ENCODE results near the gene GTF2H3.

The GTF2H3 gene

DNA sequence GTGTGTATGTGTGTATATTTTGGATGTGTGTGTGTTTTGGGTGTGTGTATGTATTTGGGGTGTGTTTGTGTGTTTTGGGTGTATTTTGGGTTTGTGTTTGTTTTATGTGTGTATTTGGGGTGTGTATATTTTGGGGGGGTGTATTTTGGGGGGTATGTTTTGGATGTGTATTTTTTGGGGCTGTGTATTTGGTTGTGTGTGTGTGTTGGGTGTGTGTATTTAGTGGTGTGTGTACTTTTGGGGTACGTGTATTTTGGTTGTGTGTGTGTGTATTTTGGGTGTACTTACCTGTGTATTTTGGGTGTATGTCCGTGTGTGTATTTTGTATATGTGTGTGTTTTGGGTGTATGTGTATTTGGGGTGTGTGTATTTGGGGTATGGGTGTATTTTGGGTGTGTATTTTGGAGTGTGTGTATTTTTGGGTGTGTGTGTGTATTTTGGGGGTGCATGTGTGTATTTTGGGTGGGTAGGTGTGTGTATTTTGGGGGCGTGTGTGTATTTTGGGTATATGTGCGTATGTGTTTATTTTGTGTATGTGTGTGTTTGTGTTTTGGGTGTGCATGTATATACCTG lies 20.6 kb downstream of the GTF2H3 start:
- no peak for ATAC-seq
- no peak for TF ChIP-seq OSR1 (CRISPR knock-in tag; IDR thresholded peaks at IDR 0.05)
- TF ChIP-seq CSDC2 (CRISPR knock-in tag; IDR thresholded peaks at IDR 0.05), result no peak
- TF ChIP-seq, protein P1, sequence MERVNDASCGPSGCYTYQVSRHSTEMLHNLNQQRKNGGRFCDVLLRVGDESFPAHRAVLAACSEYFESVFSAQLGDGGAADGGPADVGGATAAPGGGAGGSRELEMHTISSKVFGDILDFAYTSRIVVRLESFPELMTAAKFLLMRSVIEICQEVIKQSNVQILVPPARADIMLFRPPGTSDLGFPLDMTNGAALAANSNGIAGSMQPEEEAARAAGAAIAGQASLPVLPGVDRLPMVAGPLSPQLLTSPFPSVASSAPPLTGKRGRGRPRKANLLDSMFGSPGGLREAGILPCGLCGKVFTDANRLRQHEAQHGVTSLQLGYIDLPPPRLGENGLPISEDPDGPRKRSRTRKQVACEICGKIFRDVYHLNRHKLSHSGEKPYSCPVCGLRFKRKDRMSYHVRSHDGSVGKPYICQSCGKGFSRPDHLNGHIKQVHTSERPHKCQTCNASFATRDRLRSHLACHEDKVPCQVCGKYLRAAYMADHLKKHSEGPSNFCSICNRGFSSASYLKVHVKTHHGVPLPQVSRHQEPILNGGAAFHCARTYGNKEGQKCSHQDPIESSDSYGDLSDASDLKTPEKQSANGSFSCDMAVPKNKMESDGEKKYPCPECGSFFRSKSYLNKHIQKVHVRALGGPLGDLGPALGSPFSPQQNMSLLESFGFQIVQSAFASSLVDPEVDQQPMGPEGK (CRISPR knock-in tag; IDR thresholded peaks at IDR 0.05; ENCODE audit: borderline replicate concordance), result no peak
- no peak for TF ChIP-seq RARB (CRISPR knock-in tag; IDR thresholded peaks at IDR 0.05)
- no peak for TF ChIP-seq TCF4 (CRISPR knock-in tag; IDR thresholded peaks at IDR 0.05; ENCODE audit: borderline replicate concordance)
- no peak for TF ChIP-seq ARNTL (CRISPR knock-in tag; IDR thresholded peaks at IDR 0.05; ENCODE audit: borderline replicate concordance, low read depth)
- TF ChIP-seq ISL1 (CRISPR knock-in tag; IDR thresholded peaks at IDR 0.05), result no peak
- TF ChIP-seq SNAI2 (CRISPR knock-in tag; IDR thresholded peaks at IDR 0.05), result no peak

DNA sequence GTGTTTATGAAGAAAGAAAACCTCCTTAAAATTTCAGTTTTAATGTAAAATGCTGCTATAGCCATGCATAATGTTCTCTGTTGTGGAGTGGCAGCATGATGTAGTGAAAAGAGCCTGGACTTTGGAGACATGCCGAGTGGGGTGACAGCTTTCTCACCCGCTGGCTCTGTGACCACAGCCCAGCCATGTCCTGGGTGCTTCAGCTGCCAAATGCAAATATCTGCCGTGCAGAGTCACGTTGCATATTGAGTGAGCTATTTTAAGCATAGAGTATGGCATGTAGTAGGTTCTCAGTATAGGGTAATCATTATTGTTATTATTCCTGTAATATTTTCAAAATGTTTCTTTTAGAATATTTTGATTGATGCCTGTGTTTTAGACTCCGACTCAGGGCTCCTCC lies 21.8 kb downstream of the GTF2H3 start:
- no peak for ATAC-seq
- no peak for TF ChIP-seq POU6F1 (CRISPR knock-in tag; IDR thresholded peaks at IDR 0.05; ENCODE audit: borderline replicate concordance, low read depth)
- no peak for TF ChIP-seq CSRNP3 (CRISPR knock-in tag; IDR thresholded peaks at IDR 0.05)
- TF ChIP-seq ZNF565 (CRISPR knock-in tag; conservative IDR thresholded peaks at IDR 0.05; ENCODE audit: low read depth), result no peak
- TF ChIP-seq PPARA (CRISPR knock-in tag; IDR thresholded peaks at IDR 0.05; ENCODE audit: borderline replicate concordance), result no peak
- TF ChIP-seq GLIS3 (CRISPR knock-in tag; IDR thresholded peaks at IDR 0.05), result no peak
- no peak for TF ChIP-seq RARB (CRISPR knock-in tag; IDR thresholded peaks at IDR 0.05)
- no peak for TF ChIP-seq ISL1 (CRISPR knock-in tag; IDR thresholded peaks at IDR 0.05)
- TF ChIP-seq SNAI2 (CRISPR knock-in tag; IDR thresholded peaks at IDR 0.05), result no peak
- TF ChIP-seq, protein P1 (CRISPR knock-in tag; IDR thresholded peaks at IDR 0.05; ENCODE audit: borderline replicate concordance), result no peak
- TF ChIP-seq TSHZ2 (CRISPR knock-in tag; IDR thresholded peaks at IDR 0.05), result no peak
- no peak for TF ChIP-seq ZC3H10 (CRISPR knock-in tag; IDR thresholded peaks at IDR 0.05)
- no peak for TF ChIP-seq TCF4 (CRISPR knock-in tag; IDR thresholded peaks at IDR 0.05; ENCODE audit: borderline replicate concordance)
- TF ChIP-seq ZFP3 (CRISPR knock-in tag; IDR thresholded peaks at IDR 0.05), result no peak
- TF ChIP-seq ZNF70 (CRISPR knock-in tag; IDR thresholded peaks at IDR 0.05), result no peak
- no peak for TF ChIP-seq BACH2 (CRISPR knock-in tag; IDR thresholded peaks at IDR 0.05; ENCODE audit: borderline replicate concordance)
- no peak for TF ChIP-seq TOX (CRISPR knock-in tag; IDR thresholded peaks at IDR 0.05; ENCODE audit: borderline replicate concordance)
- TF ChIP-seq OSR1 (CRISPR knock-in tag; IDR thresholded peaks at IDR 0.05), result no peak
- TF ChIP-seq CREB5 (CRISPR knock-in tag; IDR thresholded peaks at IDR 0.05; ENCODE audit: low read depth), result no peak
- no peak for TF ChIP-seq ESRRG (CRISPR knock-in tag; IDR thresholded peaks at IDR 0.05)

Measured in SK-N-SH treated with all-trans-retinoic acid at 6 μM for 48 hours (cell line).